Transverse colon (tissue), 4 donors: ENCODE results near the gene NFASC.

Source experiments
- CTCF ChIP-seq, 5 experiments: fragments of 200-600 bp in 3 of 5; fragments of 450-650 bp in 2 of 5; sonication (generic) in 3 of 5; IDR thresholded peaks; 1 replicate in 2 of 5; 2 replicates in 3 of 5; pipeline ENCODE4 v1.5.1; 2016 to 2017; ENCODE audit warnings: antibody characterized with exemption in 5 of 5, inconsistent platforms in 3 of 5, mild to moderate bottlenecking in 2 of 5, moderate library complexity in 1 of 5
- EP300 ChIP-seq: sonication (generic); formaldehyde crosslinking; IDR thresholded peaks from one replicate; pipeline ENCODE4 v1.6.1; 2017; ENCODE audit warnings: antibody characterized with exemption, low read depth
- POLR2A ChIP-seq: fragments of 450-650 bp; IDR thresholded peaks from one replicate; pipeline ENCODE4 v1.6.1; 2016; ENCODE audit warnings: antibody characterized with exemption, mild to moderate bottlenecking, moderate library complexity
- POLR2AphosphoS5 ChIP-seq, 3 donors: sonication (generic); formaldehyde crosslinking; IDR thresholded peaks; one replicate each; pipeline ENCODE4 v1.6.1; 2016; ENCODE audit warnings: antibody characterized with exemption in 3 of 3

- TF ChIP-seq CTCF (IDR thresholded peaks at IDR 0.05) (no peak), POLR2AphosphoS5 (IDR thresholded peaks at IDR 0.05) (no peak), POLR2A (no peak), EP300 (no peak)
Measured at GRCh38 chr1:204923201-204923600, 52.5 kb downstream of the NFASC start.
